Endothelial cell of umbilical vein (primary cell): Measurements from ENCODE around the gene BTAF1. TPM values are rescaled to one million over a fixed set of nuclear protein-coding genes. Genes with fewer than 3 reads are reported as not detected.

Experiments used
- BruUV-seq: library from RNA; stranded (reverse); fragments of 400-500 nt; replicated peaks from 2 replicates; lab custom pipeline; 2021; lab: Mats Ljungman, UMichigan
- CTCF ChIA-PET: fragments of 300-600, 350-600 bp; sonication (Branson Sonifier 250); formaldehyde crosslinking; loops from one replicate; lab custom pipeline; 2021; ENCODE audit warnings: antibody characterized with exemption, inconsistent platforms; lab: Charles Lee
- POLR2A ChIA-PET: fragments of 300-600, 350-600 bp; sonication (Branson Sonifier 250); formaldehyde crosslinking; loops from one replicate; lab custom pipeline; 2021; ENCODE audit warnings: antibody characterized with exemption, inconsistent platforms; lab: Charles Lee
- DNase-seq: peaks from one replicate; pipeline ENCODE4 v3.0.0-alpha.2; 2011; ENCODE audit warnings: low read depth, low spot score
- FAIRE-seq: peaks from 2 replicates; lab custom pipeline; 2011; peaks lifted over from hg19 to GRCh38; lab: Jason Lieb, UNC
- H2AFZ ChIP-seq: 2 replicates; pipeline ENCODE4 v1.6.0; 2012; ENCODE audit warnings: low read depth, low read length, control low read depth, inconsistent platforms
- H3K27ac ChIP-seq: 2 replicates; pipeline ENCODE4 v1.5.1; 2011; ENCODE audit warnings: low read depth, mild to moderate bottlenecking, control low read depth, low read length, moderate library complexity; ENCODE audit not compliant: insufficient read depth
- H3K27me3 ChIP-seq, 2 experiments: 2 replicates each; pipeline versions ENCODE4 v1.6.0 to v1.6.1; 2011; ENCODE audit warnings: low read length in 2 of 2, mixed read lengths in 1 of 2; ENCODE audit not compliant: control insufficient read depth in 2 of 2, insufficient read depth in 2 of 2
- H3K36me3 ChIP-seq, 2 experiments: 2 replicates in 1 of 2; 3 replicates in 1 of 2; pipeline ENCODE4 v1.5.1; 2011; ENCODE audit warnings: low read length in 2 of 2, mild to moderate bottlenecking in 1 of 2, moderate library complexity in 1 of 2; ENCODE audit not compliant: control insufficient read depth in 2 of 2, insufficient read depth in 2 of 2; ENCODE audit errors: extremely low read depth in 1 of 2
- H3K4me1 ChIP-seq: 3 replicates; pipeline ENCODE4 v1.5.1; 2011; ENCODE audit warnings: mild to moderate bottlenecking, low read length; ENCODE audit not compliant: control insufficient read depth, insufficient read depth; ENCODE audit errors: extremely low read depth
- H3K4me2 ChIP-seq: 2 replicates; pipeline ENCODE4 v1.6.1; 2011; ENCODE audit warnings: low read length, control low read depth, mixed read lengths; ENCODE audit not compliant: insufficient read depth
- H3K4me3 ChIP-seq, 3 experiments: fragments of 200-600 bp in 1 of 3; sonication (generic), shearing (Covaris generic) in 1 of 3; replicated peaks in 1 of 3; 2 replicates each; pipeline ENCODE4 v1.5.1; 2011 to 2016; ENCODE audit warnings: control low read depth in 3 of 3, low read length in 3 of 3, mild to moderate bottlenecking in 2 of 3, inconsistent platforms in 1 of 3, low read depth in 1 of 3, moderate library complexity in 1 of 3; ENCODE audit not compliant: insufficient read depth in 1 of 3
- H3K79me2 ChIP-seq: 2 replicates; pipeline ENCODE4 v1.6.0; 2012; ENCODE audit warnings: low read length, inconsistent platforms; ENCODE audit not compliant: control insufficient read depth, insufficient read depth
- H3K9ac ChIP-seq: replicated peaks from 2 replicates; pipeline ENCODE3; 2011; ENCODE audit warnings: low read length, control low read depth; ENCODE audit not compliant: insufficient read depth; ENCODE audit errors: extremely low read depth
- H3K9me1 ChIP-seq: replicated peaks from 3 replicates; pipeline ENCODE4 v1.6.0; 2011; ENCODE audit warnings: mild to moderate bottlenecking, low read length; ENCODE audit not compliant: control insufficient read depth, insufficient read depth; ENCODE audit errors: extremely low read depth
- H3K9me3 ChIP-seq: replicated peaks from 2 replicates; pipeline ENCODE4 v1.5.1; 2012; ENCODE audit warnings: low read length, inconsistent platforms; ENCODE audit not compliant: control insufficient read depth, insufficient read depth
- H4K20me1 ChIP-seq: replicated peaks from 2 replicates; pipeline ENCODE3; 2011; ENCODE audit warnings: mild to moderate bottlenecking, low read length; ENCODE audit not compliant: control insufficient read depth, insufficient read depth; ENCODE audit errors: extremely low read depth
- EZH2 ChIP-seq: IDR thresholded peaks from 2 replicates; pipeline ENCODE4 v1.6.1; 2012; ENCODE audit warnings: borderline replicate concordance, low read depth, mild to moderate bottlenecking, moderate library complexity, low read length, inconsistent platforms; ENCODE audit not compliant: severe bottlenecking
- FOS ChIP-seq: IDR thresholded peaks from 2 replicates; pipeline ENCODE4 v1.6.1; 2011; ENCODE audit warnings: mild to moderate bottlenecking, low read length, moderate library complexity, borderline replicate concordance; ENCODE audit not compliant: insufficient read depth
- GATA2 ChIP-seq: IDR thresholded peaks from 2 replicates; pipeline ENCODE4 v1.7.0; 2011; ENCODE audit warnings: low read depth, mild to moderate bottlenecking, moderate library complexity, mixed read lengths, low read length; ENCODE audit not compliant: insufficient read length, insufficient read depth
- JUN ChIP-seq: IDR thresholded peaks from 2 replicates; pipeline ENCODE4 v1.6.1; 2011; ENCODE audit warnings: borderline replicate concordance, low read depth; ENCODE audit not compliant: insufficient read length, insufficient read depth
- MYC ChIP-seq: IDR thresholded peaks from one replicate; pipeline ENCODE4 v1.6.1; 2011; ENCODE audit warnings: mild to moderate bottlenecking, low read depth, low read length
- POLR2A ChIP-seq: IDR thresholded peaks from 2 replicates; pipeline ENCODE4 v1.6.1; 2012; ENCODE audit warnings: low read depth, mild to moderate bottlenecking, control low read depth, low read length
- POLR2AphosphoS5 ChIP-seq: IDR thresholded peaks from 2 replicates; pipeline ENCODE4 v1.6.1; 2012; ENCODE audit warnings: low read depth, mild to moderate bottlenecking, control low read depth, low read length, moderate library complexity; ENCODE audit not compliant: insufficient read depth
- dilution Hi-C: fragments of 300-500 bp; cut with MboI; formaldehyde crosslinking; loops from one replicate; pipeline ENCODE4 v1.15.0; 2019; ENCODE audit warnings: low sequenced_read_pairs; ENCODE audit not compliant: extremely low pct_ligation_motif_present
- intact Hi-C: fragments of 100-400 bp; cut with micrococcal nuclease; formaldehyde crosslinking; loops from one replicate; pipeline ENCODE4 v1.10.0; 2022
- polyA plus RNA-seq, 4 experiments: library from polyadenylated mRNA; depleted of rRNA in 3 of 4; stranded (reverse) in 3 of 4; unstranded in 1 of 4; fragments of >200 nt; gene quantifications; 2 replicates each; pipeline versions ENCODE4 v1.2.1 to v1.2.3, GENCODE V29; 2011 to 2012; ENCODE audit warnings: missing spikeins in 1 of 4
- total RNA-seq: library from RNA; stranded (reverse); gene quantifications from 2 replicates; pipeline ENCODE4 v1.2.3, GENCODE V29; 2021
- TF ChIP-seq, protein P1 (sequence below): IDR thresholded peaks from 2 replicates; pipeline ENCODE4 v1.6.1; 2011; ENCODE audit not compliant: insufficient read depth, insufficient read length
- TF ChIP-seq, protein P2 (sequence below), 2 donors: IDR thresholded peaks; 1 replicate in 1 of 2; 2 replicates in 1 of 2; pipeline ENCODE4 v1.5.1; 2011; ENCODE audit warnings: low read length in 2 of 2, mild to moderate bottlenecking in 2 of 2, moderate library complexity in 2 of 2, control low read depth in 1 of 2, inconsistent platforms in 1 of 2, low read depth in 1 of 2; ENCODE audit not compliant: insufficient read depth in 1 of 2; ENCODE audit errors: extremely low read depth in 1 of 2

BTAF1 gene
- total and polyA plus RNA-seq, 2 donors (not counting 3 experiments of a cell fraction or from before 2014, with no cell fraction given), result 9.9 to 23.1 TPM

DNA sequence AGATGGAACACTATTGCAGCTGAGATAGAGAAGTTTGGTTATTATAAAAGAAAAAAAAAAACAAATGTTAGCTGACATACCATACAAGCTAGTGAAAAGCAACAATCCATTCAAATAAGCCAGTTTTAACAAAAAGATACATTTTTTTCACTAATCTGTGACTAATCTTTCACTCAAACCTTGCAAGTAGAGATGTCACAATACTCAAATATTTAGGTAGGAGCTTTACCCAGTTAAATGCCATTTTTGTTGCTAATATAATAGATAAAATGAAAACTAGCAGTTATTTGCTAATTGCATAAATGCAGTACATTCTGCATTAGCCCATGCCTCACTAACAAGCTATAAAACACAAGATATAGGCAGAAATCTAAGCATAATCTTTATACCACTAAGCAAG lies 123.6 kb downstream of the BTAF1 start:
- no peak overlapping the region for H3K27ac ChIP-seq
- H4K20me1 ChIP-seq, result no peaks in the 10 kb centered on the region
- H3K27me3 ChIP-seq, result no peaks in the 10 kb centered on the region
- H3K9me3 ChIP-seq, result no peaks in the 10 kb centered on the region
- ChIA-PET CTCF (interaction anchor here (1.5 kb wide), 1 partner anchor 9 kb away, joined by 6 read pairs; no protein-coding TSS in a partner anchor), POLR2A (no interaction called here)
- H3K79me2 ChIP-seq, result no peaks in the 10 kb centered on the region
- no peaks in the 10 kb centered on the region for H3K36me3 ChIP-seq
- FAIRE-seq, result no peak
- H3K4me2 ChIP-seq, result no peak overlapping the region
- H3K4me1 ChIP-seq, result no peaks in the 10 kb centered on the region
- no peak for DNase-seq
- H3K9me1 ChIP-seq, result no peaks in the 10 kb centered on the region
- dilution Hi-C loops, result no loop called here
- TF ChIP-seq, protein P1, sequence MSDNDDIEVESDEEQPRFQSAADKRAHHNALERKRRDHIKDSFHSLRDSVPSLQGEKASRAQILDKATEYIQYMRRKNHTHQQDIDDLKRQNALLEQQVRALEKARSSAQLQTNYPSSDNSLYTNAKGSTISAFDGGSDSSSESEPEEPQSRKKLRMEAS, result no peak
- no peak for TF ChIP-seq FOS
- TF ChIP-seq POLR2AphosphoS5, result no peak
- TF ChIP-seq, protein P2, sequence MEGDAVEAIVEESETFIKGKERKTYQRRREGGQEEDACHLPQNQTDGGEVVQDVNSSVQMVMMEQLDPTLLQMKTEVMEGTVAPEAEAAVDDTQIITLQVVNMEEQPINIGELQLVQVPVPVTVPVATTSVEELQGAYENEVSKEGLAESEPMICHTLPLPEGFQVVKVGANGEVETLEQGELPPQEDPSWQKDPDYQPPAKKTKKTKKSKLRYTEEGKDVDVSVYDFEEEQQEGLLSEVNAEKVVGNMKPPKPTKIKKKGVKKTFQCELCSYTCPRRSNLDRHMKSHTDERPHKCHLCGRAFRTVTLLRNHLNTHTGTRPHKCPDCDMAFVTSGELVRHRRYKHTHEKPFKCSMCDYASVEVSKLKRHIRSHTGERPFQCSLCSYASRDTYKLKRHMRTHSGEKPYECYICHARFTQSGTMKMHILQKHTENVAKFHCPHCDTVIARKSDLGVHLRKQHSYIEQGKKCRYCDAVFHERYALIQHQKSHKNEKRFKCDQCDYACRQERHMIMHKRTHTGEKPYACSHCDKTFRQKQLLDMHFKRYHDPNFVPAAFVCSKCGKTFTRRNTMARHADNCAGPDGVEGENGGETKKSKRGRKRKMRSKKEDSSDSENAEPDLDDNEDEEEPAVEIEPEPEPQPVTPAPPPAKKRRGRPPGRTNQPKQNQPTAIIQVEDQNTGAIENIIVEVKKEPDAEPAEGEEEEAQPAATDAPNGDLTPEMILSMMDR (IDR thresholded peaks at IDR 0.05; ENCODE audit: extremely low read depth in 1 of 2, insufficient read depth in 1 of 2, low read depth in 1 of 2, low read length in 2 of 2), result no peak
- no peak for TF ChIP-seq GATA2
- no peak for TF ChIP-seq POLR2A
- no peak for TF ChIP-seq JUN
- no peak for TF ChIP-seq MYC
- no peak for TF ChIP-seq EZH2
- no peak overlapping the region for H3K9ac ChIP-seq
- H3K4me3 ChIP-seq, result no peak overlapping the region
- BruUV-seq, result no TSS peak
- intact Hi-C loops, result no loop called here
- no peak overlapping the region for H2AFZ ChIP-seq
